ENCODE data around the gene CAMTA1.

CAMTA1 gene

DNA sequence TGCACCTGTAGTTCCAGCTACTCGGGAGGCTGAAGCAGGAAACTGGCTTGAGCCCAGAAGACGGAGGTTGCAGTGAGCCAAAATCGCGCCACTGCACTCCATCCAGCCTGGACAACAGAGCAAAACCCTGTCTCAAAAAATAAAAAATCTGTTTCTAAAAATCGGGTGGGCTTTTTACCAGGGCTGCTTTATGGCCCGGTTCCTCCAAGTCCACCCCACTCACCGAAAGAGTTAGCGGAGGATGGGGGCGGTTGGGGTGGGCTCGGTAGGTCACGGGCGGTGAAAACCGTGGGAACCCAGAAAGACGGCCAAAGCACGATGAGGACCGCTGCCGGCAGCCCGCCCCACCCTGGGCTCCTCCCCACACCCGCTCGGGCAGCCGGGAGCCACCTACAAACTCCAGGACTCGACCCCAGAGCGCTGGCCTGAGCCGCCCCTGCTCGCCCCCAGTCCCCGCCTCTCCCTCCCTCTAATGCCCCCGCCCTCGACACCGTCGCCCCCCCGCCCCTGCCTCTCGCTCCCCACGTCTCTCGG lies 998.0 kb downstream of the CAMTA1 start:
- no peak overlapping the region for H3K27ac ChIP-seq (ENCODE audit: extremely low read depth, low read depth, low read length)
- ChIA-PET POLR2A (no interaction called here), CTCF (interaction anchor here (0.7 to 1.0 kb wide), 2 partner anchors 114 to 389 kb away, joined by 4 read pairs; no protein-coding TSS in a partner anchor)
- H3K36me3 ChIP-seq (ENCODE audit: control insufficient read depth in 2 of 2, insufficient read depth in 1 of 2, low read length in 2 of 2) = peaks cover 7 to 52% of the 10 kb centered on the region in 2 experiments; a peak in 2 of 3 replicates
- H3K4me3 ChIP-seq (ENCODE audit: low read depth, low read length) = peak overlapping the region; percentile 45
- H3K9me3 ChIP-seq (ENCODE audit: control insufficient read depth, insufficient read depth, low read depth, low read length) = no peaks in the 10 kb centered on the region
- H3K4me1 ChIP-seq (ENCODE audit: control insufficient read depth, insufficient read depth, low read length) = no peaks in the 10 kb centered on the region
- TF ChIP-seq ZNF777 (tag by site-specific recombination; IDR thresholded peaks at IDR 0.05; ENCODE audit: borderline replicate concordance) (no peak), ZNF473 (tag by site-specific recombination; IDR thresholded peaks at IDR 0.05) (no peak), BCL11A (tag by site-specific recombination; IDR thresholded peaks at IDR 0.05; ENCODE audit: low read depth) (no peak), ZNF677 (tag by site-specific recombination; IDR thresholded peaks at IDR 0.05) (peak; percentile 95), ZNF140 (tag by site-specific recombination; IDR thresholded peaks at IDR 0.05) (no peak), ZNF544 (tag by site-specific recombination; IDR thresholded peaks at IDR 0.05) (no peak), ZNF521 (tag by site-specific recombination; IDR thresholded peaks at IDR 0.05) (no peak), ZNF501 (tag by site-specific recombination; IDR thresholded peaks at IDR 0.05) (no peak), EGR2 (tag by site-specific recombination; IDR thresholded peaks at IDR 0.05; ENCODE audit: low read depth) (peak; percentile 49; the same call in 1 of the 2 replicates), ZNF146 (tag by site-specific recombination; IDR thresholded peaks at IDR 0.05) (no peak), ZFP3 (tag by site-specific recombination; IDR thresholded peaks at IDR 0.05; ENCODE audit: low read depth) (no peak), ZNF600 (tag by site-specific recombination; IDR thresholded peaks at IDR 0.05) (no peak), TCF7L2 (IDR thresholded peaks at IDR 0.05; ENCODE audit: borderline replicate concordance, low read depth, low read length) (no peak), ZNF423 (tag by site-specific recombination; IDR thresholded peaks at IDR 0.05) (no peak), ZNF623 (tag by site-specific recombination; IDR thresholded peaks at IDR 0.05) (no peak), ZNF174 (tag by site-specific recombination; IDR thresholded peaks at IDR 0.05) (no peak), HOXC10 (CRISPR knock-in tag; IDR thresholded peaks at IDR 0.05) (no peak), KLF8 (tag by site-specific recombination; IDR thresholded peaks at IDR 0.05) (peak; percentile 25), ZNF837 (tag by site-specific recombination; IDR thresholded peaks at IDR 0.05) (no peak), ZNF248 (tag by site-specific recombination; IDR thresholded peaks at IDR 0.05) (no peak), ZNF658 (tag by site-specific recombination; IDR thresholded peaks at IDR 0.05) (no peak), ZNF223 (tag by site-specific recombination; IDR thresholded peaks at IDR 0.05) (0 out of 2 replicates have a peak, but pooled peaks have one; percentile 31), SP3 (tag by site-specific recombination; IDR thresholded peaks at IDR 0.05) (no peak), ZNF155 (tag by site-specific recombination; IDR thresholded peaks at IDR 0.05) (no peak), ZNF585B (tag by site-specific recombination; IDR thresholded peaks at IDR 0.05) (no peak), ZNF558 (tag by site-specific recombination; IDR thresholded peaks at IDR 0.05) (no peak), ZBTB7A (tag by site-specific recombination; IDR thresholded peaks at IDR 0.05; ENCODE audit: low read depth) (no peak), YY1 (tag by site-specific recombination; IDR thresholded peaks at IDR 0.05) (no peak), IKZF3 (tag by site-specific recombination; IDR thresholded peaks at IDR 0.05) (no peak), ZNF596 (tag by site-specific recombination; IDR thresholded peaks at IDR 0.05) (no peak), ZNF391 (tag by site-specific recombination; IDR thresholded peaks at IDR 0.05; ENCODE audit: borderline replicate concordance, low read depth) (no peak), SCRT1 (tag by site-specific recombination; IDR thresholded peaks at IDR 0.05; ENCODE audit: borderline replicate concordance) (no peak), SP2 (tag by site-specific recombination; IDR thresholded peaks at IDR 0.05) (no peak)
- TF ChIP-seq, protein P1, sequence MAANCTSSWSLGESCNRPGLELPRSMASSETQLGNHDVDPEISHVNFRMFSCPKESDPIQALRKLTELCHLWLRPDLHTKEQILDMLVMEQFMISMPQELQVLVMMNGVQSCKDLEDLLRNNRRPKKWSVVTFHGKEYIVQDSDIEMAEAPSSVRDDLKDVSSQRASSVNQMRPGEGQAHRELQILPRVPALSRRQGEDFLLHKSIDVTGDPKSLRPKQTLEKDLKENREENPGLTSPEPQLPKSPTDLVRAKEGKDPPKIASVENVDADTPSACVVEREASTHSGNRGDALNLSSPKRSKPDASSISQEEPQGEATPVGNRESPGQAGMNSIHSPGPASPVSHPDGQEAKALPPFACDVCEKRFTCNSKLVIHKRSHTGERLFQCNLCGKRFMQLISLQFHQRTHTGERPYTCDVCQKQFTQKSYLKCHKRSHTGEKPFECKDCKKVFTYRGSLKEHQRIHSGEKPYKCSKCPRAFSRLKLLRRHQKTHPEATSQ (tag by site-specific recombination; IDR thresholded peaks at IDR 0.05) = no peak
- TF ChIP-seq, protein P2, sequence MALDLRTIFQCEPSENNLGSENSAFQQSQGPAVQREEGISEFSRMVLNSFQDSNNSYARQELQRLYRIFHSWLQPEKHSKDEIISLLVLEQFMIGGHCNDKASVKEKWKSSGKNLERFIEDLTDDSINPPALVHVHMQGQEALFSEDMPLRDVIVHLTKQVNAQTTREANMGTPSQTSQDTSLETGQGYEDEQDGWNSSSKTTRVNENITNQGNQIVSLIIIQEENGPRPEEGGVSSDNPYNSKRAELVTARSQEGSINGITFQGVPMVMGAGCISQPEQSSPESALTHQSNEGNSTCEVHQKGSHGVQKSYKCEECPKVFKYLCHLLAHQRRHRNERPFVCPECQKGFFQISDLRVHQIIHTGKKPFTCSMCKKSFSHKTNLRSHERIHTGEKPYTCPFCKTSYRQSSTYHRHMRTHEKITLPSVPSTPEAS (tag by site-specific recombination; IDR thresholded peaks at IDR 0.05) = no peak
- TF ChIP-seq, protein P3, sequence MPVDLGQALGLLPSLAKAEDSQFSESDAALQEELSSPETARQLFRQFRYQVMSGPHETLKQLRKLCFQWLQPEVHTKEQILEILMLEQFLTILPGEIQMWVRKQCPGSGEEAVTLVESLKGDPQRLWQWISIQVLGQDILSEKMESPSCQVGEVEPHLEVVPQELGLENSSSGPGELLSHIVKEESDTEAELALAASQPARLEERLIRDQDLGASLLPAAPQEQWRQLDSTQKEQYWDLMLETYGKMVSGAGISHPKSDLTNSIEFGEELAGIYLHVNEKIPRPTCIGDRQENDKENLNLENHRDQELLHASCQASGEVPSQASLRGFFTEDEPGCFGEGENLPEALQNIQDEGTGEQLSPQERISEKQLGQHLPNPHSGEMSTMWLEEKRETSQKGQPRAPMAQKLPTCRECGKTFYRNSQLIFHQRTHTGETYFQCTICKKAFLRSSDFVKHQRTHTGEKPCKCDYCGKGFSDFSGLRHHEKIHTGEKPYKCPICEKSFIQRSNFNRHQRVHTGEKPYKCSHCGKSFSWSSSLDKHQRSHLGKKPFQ (tag by site-specific recombination; IDR thresholded peaks at IDR 0.05) = no peak
- TF ChIP-seq, protein P4, sequence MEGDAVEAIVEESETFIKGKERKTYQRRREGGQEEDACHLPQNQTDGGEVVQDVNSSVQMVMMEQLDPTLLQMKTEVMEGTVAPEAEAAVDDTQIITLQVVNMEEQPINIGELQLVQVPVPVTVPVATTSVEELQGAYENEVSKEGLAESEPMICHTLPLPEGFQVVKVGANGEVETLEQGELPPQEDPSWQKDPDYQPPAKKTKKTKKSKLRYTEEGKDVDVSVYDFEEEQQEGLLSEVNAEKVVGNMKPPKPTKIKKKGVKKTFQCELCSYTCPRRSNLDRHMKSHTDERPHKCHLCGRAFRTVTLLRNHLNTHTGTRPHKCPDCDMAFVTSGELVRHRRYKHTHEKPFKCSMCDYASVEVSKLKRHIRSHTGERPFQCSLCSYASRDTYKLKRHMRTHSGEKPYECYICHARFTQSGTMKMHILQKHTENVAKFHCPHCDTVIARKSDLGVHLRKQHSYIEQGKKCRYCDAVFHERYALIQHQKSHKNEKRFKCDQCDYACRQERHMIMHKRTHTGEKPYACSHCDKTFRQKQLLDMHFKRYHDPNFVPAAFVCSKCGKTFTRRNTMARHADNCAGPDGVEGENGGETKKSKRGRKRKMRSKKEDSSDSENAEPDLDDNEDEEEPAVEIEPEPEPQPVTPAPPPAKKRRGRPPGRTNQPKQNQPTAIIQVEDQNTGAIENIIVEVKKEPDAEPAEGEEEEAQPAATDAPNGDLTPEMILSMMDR (tag by site-specific recombination; IDR thresholded peaks at IDR 0.05) = no peak

Data from HEK293 (cell line).